Measurements from ENCODE around the gene BBS9.

The BBS9 gene

DNA sequence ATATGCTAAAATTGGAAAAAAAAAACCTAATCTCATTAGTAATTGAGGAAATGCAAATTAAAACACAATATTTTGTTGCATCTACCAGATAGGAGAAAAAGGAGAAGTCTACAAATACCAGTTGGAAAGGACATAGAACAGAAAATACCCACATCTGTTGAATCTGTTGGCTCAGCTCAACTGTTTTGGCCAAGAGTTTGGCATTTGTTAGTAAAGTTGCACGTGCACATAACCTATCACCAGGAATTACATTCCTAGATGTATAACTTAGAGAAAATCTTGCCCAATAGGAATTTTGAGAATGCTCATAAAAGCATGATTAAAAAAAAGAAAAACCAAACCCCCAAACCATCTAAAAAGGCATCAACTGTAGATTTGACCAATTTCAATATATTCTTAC, 493.9 kb downstream of the BBS9 start:
- H3K9ac ChIP-seq = no peak overlapping the region
- H3K36me3 ChIP-seq = no peaks in the 10 kb centered on the region
- no peaks in the 10 kb centered on the region for H3K27me3 ChIP-seq
- H3K9me3 ChIP-seq = no peaks in the 10 kb centered on the region
- no peak overlapping the region for H3K4me2 ChIP-seq
- H3K4me1 ChIP-seq = no peaks in the 10 kb centered on the region
- no peak overlapping the region for H3K4me3 ChIP-seq
- no peaks in the 10 kb centered on the region for H4K20me1 ChIP-seq
- TF ChIP-seq Cebpa-rat (IDR thresholded peaks at IDR 0.05) = no peak
- H3K27ac ChIP-seq = no peak overlapping the region

DNA sequence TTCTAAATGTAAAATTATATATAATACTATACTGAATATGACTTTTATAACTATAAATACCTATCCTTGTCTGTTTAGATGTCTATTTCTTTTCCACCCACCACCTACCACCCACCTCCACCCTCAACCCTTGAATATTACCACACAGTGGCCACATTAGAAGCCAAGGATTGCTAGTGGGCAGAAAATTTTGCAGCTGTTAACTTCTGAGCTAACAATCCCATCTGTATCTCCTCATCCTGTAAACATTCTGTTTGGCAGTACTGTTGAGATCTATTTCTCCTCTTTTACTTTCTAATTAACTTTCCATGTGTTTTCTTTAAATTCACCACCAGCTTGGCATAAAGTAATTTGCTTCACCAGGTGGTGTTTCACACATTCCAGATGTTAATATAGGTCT, 494.9 kb downstream of the BBS9 start:
- no peak for TF ChIP-seq Cebpa-rat (IDR thresholded peaks at IDR 0.05)
- Histone ChIP-seq H4K20me1 (no peaks in the 10 kb centered on the region), H3K36me3 (no peaks in the 10 kb centered on the region), H3K4me3 (no peak overlapping the region), H3K4me1 (no peaks in the 10 kb centered on the region), H3K9me3 (no peaks in the 10 kb centered on the region), H3K4me2 (no peak overlapping the region), H3K27me3 (no peaks in the 10 kb centered on the region), H3K27ac (no peak overlapping the region), H3K9ac (no peak overlapping the region)

DNA sequence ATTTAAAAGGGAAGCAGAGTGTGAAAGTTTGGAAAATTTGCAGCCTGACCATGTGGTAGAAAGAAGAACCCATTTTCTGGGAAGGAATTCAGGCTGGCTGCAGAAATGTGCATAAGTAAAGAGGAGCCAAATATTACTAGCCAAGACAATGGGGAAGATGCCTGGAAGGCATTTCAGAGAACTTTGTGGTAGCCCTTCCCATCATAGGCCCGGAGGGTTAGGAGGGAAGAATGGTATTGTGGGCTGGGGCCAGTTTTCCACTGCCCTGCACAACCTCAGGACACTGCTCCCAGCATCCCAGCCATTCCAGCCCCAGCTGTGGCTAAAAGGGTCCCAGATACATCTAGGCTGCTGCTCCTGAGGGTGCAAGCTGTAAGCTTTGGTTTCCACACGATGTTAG, 497.5 kb downstream of the BBS9 start:
- Histone ChIP-seq H3K4me2 (no peak overlapping the region), H4K20me1 (no peaks in the 10 kb centered on the region), H3K27me3 (no peaks in the 10 kb centered on the region), H3K9ac (no peak overlapping the region), H3K4me3 (no peak overlapping the region), H3K9me3 (no peaks in the 10 kb centered on the region), H3K27ac (no peak overlapping the region), H3K4me1 (no peaks in the 10 kb centered on the region), H3K36me3 (no peaks in the 10 kb centered on the region)
- no peak for TF ChIP-seq Cebpa-rat (IDR thresholded peaks at IDR 0.05)

DNA sequence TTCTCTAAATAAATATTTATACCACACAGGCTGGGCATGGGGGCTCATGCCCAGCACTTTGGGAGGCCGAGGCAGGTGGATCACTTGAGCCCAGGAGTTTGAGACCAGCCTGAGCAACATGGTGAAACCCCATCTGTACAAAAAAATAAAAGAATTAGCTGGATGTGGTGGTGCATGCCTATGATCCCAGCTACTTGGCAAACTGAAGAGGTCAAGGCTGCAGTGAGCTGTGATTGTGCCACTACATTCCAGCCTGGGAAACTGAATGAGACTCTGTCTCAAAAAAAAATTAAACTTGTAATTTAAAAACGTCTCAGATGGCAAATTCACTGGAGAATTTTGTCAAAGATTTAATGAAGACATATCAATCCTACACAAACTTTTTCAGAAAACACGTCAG, 498.4 kb downstream of the BBS9 start:
- H3K4me2 ChIP-seq = no peak overlapping the region
- H3K9me3 ChIP-seq = no peaks in the 10 kb centered on the region
- TF ChIP-seq Cebpa-rat (IDR thresholded peaks at IDR 0.05) = no peak
- H3K36me3 ChIP-seq = no peaks in the 10 kb centered on the region
- no peak overlapping the region for H3K9ac ChIP-seq
- no peaks in the 10 kb centered on the region for H3K4me1 ChIP-seq
- no peaks in the 10 kb centered on the region for H4K20me1 ChIP-seq
- H3K4me3 ChIP-seq = no peak overlapping the region
- H3K27me3 ChIP-seq = no peaks in the 10 kb centered on the region
- H3K27ac ChIP-seq = no peak overlapping the region

DNA sequence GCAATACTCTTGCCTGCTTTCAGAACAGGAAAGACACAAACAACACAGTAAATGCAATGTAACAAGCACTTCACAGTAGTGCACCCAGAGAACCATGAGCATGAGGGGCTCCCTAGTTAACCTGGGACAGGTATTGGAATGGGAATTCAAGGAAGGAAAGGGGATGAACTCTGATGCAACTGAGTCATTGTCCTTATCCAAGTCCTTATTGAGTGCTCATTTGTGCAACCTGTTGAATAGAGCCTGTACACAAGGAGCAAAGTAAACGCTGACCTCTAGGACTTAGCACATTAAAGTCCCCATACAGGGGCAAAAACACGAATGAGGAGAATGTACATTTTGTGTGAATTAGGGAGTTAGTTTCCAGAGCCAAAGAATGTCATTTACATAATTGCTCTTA, 499.5 kb downstream of the BBS9 start:
- Histone ChIP-seq H3K4me1 (no peaks in the 10 kb centered on the region), H3K4me3 (no peak overlapping the region), H4K20me1 (no peaks in the 10 kb centered on the region), H3K27ac (no peak overlapping the region), H3K27me3 (no peaks in the 10 kb centered on the region), H3K36me3 (no peaks in the 10 kb centered on the region), H3K9ac (no peak overlapping the region), H3K4me2 (no peak overlapping the region), H3K9me3 (no peaks in the 10 kb centered on the region)
- no peak for TF ChIP-seq Cebpa-rat (IDR thresholded peaks at IDR 0.05)

DNA sequence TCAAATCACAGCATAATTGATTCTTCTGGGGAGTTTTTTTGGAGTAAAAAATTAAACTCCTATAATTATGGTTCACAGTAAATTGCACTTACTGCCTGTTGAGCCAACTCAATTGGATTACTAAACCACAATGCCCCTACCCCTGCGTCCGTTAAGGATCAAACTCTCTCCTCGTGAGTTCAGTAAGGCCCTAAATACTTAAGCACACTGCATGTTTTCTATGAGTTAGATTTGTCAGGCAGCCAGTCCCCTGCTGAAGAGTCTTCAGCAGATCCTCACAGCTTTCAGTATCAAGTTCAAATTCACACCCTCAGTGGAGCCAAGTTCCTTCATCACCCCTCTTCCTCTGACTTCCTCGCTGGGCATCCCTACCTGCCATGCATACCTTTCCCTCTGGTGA, 501.0 kb downstream of the BBS9 start:
- Histone ChIP-seq H3K27ac (no peak overlapping the region), H3K4me1 (no peaks in the 10 kb centered on the region), H3K36me3 (no peaks in the 10 kb centered on the region), H3K27me3 (no peaks in the 10 kb centered on the region), H3K9me3 (no peaks in the 10 kb centered on the region), H3K4me3 (no peak overlapping the region), H3K9ac (no peak overlapping the region), H4K20me1 (no peaks in the 10 kb centered on the region), H3K4me2 (no peak overlapping the region)
- no peak for TF ChIP-seq Cebpa-rat (IDR thresholded peaks at IDR 0.05)

DNA sequence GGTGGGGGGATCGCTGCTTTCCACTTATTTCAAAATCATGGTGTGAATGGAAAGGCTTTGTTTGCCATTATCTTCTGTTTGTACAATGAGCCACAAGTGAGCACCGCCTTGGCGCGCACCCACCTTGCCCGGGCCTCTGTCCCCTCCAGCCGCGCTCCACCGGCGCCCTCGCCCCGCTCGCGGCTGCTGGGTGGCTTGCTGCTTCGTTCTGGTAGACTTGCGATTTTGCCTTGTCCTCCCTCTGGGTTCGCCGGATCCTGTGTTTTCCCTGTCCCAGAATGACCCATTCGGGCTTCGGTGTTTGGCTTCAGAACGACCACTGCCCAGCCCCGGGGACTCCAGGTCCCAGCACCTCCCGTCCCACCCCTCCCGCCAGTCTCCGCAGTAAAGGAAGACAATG, 503.0 kb downstream of the BBS9 start:
- no peak overlapping the region for H3K4me2 ChIP-seq
- H4K20me1 ChIP-seq = no peaks in the 10 kb centered on the region
- TF ChIP-seq Cebpa-rat (IDR thresholded peaks at IDR 0.05) = no peak
- H3K36me3 ChIP-seq = no peaks in the 10 kb centered on the region
- H3K4me3 ChIP-seq = no peak overlapping the region
- no peak overlapping the region for H3K27ac ChIP-seq
- H3K9ac ChIP-seq = no peak overlapping the region
- H3K27me3 ChIP-seq = no peaks in the 10 kb centered on the region
- H3K4me1 ChIP-seq = no peaks in the 10 kb centered on the region
- H3K9me3 ChIP-seq = no peaks in the 10 kb centered on the region

DNA sequence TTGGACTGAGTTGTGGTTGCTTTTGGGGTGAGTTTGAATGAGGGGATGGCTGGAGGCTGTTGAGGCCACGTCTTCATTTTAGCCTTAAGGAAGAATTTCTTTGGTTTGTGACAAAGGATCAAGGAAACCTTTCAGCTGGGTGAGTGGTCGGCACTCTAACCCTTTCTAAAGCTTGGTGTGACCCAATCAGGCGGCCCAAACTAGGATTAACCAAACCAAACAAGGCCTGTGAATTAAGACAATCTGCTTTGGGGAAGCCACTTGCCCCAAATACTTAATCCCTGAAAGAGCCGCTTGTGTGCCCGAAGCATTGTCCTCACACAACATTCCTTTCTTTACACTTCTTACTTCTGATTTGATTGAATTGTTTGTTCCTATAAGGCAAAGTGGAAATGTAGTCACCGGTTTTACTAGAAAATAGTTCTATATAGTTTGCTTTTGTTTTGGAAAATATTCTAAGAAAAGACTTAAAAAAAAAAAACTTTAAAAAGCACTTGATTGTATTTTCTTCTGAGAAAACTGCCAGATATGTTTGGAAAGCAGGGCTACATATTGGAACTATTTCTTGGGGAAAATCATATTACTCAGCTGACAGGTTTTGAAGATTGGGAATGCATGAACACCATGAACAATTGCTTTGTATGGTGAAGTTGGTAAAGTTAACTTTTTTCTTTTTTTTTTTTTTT, 503.6 kb downstream of the BBS9 start:
- H4K20me1 ChIP-seq = no peaks in the 10 kb centered on the region
- H3K9ac ChIP-seq = no peak overlapping the region
- no peak overlapping the region for H3K4me3 ChIP-seq
- no peaks in the 10 kb centered on the region for H3K4me1 ChIP-seq
- no peaks in the 10 kb centered on the region for H3K27me3 ChIP-seq
- no peaks in the 10 kb centered on the region for H3K36me3 ChIP-seq
- no peak for TF ChIP-seq Cebpa-rat (IDR thresholded peaks at IDR 0.05)
- H3K9me3 ChIP-seq = no peaks in the 10 kb centered on the region
- H3K4me2 ChIP-seq = no peak overlapping the region
- H3K27ac ChIP-seq = no peak overlapping the region

DNA sequence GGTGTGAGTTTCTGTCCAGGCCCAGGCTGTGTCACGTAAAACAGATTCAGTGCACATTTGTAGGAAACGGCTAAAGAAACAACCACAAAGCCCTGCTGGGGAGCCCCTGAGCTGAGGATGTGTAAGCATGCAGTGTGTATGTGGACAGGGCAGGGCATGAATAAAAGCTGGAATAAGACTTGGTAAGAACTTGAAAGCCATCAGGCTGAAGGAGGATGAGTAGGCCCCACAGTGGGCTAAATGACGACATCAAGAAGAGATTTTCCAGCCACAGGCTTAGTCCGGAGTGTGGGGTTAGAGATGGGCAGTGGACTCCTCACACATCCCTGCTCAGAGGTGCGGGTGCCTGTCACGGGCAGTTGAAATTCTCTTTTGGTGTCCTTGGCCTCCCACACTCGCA, 505.2 kb downstream of the BBS9 start:
- H3K4me3 ChIP-seq = no peak overlapping the region
- H3K27me3 ChIP-seq = no peaks in the 10 kb centered on the region
- no peaks in the 10 kb centered on the region for H4K20me1 ChIP-seq
- TF ChIP-seq Cebpa-rat (IDR thresholded peaks at IDR 0.05) = no peak
- no peaks in the 10 kb centered on the region for H3K4me1 ChIP-seq
- H3K9me3 ChIP-seq = no peaks in the 10 kb centered on the region
- H3K27ac ChIP-seq = no peak overlapping the region
- no peaks in the 10 kb centered on the region for H3K36me3 ChIP-seq
- no peak overlapping the region for H3K4me2 ChIP-seq
- H3K9ac ChIP-seq = no peak overlapping the region

DNA sequence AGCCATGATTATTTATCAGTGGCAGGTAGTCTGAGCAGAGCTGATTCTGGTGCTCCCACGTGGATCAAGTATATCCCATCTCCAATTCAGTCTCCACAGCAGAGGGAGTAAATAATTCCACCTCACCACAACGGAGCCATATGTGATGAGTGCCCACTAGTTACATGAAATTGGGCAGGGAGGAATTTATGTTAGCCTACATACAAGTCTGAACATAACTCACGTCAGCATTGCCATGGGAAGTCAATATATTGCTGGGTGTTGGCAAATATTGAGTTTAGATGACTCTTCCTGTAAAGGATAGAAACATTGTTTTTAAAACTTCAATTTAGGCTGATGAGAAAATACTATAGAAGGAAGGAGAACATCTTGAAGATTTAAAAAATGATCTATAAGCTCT, 507.0 kb downstream of the BBS9 start:
- H3K27ac ChIP-seq = no peak overlapping the region
- no peak overlapping the region for H3K9ac ChIP-seq
- no peaks in the 10 kb centered on the region for H3K9me3 ChIP-seq
- no peak overlapping the region for H3K4me2 ChIP-seq
- TF ChIP-seq Cebpa-rat (IDR thresholded peaks at IDR 0.05) = no peak
- no peak overlapping the region for H3K4me3 ChIP-seq
- no peaks in the 10 kb centered on the region for H3K36me3 ChIP-seq
- H3K4me1 ChIP-seq = no peaks in the 10 kb centered on the region
- no peaks in the 10 kb centered on the region for H4K20me1 ChIP-seq
- H3K27me3 ChIP-seq = no peaks in the 10 kb centered on the region

All from BLaER1 (cell line).